ENCODE measurements around the gene KLF13.

Gene KLF13

GRCh38 chr15:31326156-31326874 lies at the start of gene KLF13:
TSS of gene KLF13 (plus strand) at chr15:31326835. CDS start at chr15:31327213, 378 bp downstream.
- peak; percentile 89 to 90 for DNase-seq

- no peak for DNase-seq
Measured at GRCh38 chr15:31277335-31278060, 49.1 kb upstream of the KLF13 start.

- no peak for DNase-seq
Measured at GRCh38 chr15:31278061-31278445, 48.6 kb upstream of the KLF13 start.

- DNase-seq = no peak
Measured at GRCh38 chr15:31278544-31279220, 48.0 kb upstream of the KLF13 start.

- no peak for DNase-seq
Measured at GRCh38 chr15:31279221-31280045, 47.2 kb upstream of the KLF13 start.

GRCh38 chr15:31280046-31280830 lies 46.4 kb upstream of the KLF13 start:
- no peak for DNase-seq

GRCh38 chr15:31280831-31281216 lies 45.8 kb upstream of the KLF13 start:
- no peak for DNase-seq

GRCh38 chr15:31283043-31283442 lies 43.6 kb upstream of the KLF13 start:
- DNase-seq = no peak

GRCh38 chr15:31285772-31286261 lies 40.8 kb upstream of the KLF13 start:
- DNase-seq = no peak

- DNase-seq = no peak
Measured at GRCh38 chr15:31291048-31291578, 35.5 kb upstream of the KLF13 start.

GRCh38 chr15:31292391-31293015 lies 34.1 kb upstream of the KLF13 start:
- DNase-seq = no peak

- DNase-seq = peak in 1 of 2 experiments; percentile 37
Measured at GRCh38 chr15:31293655-31294054, 33.0 kb upstream of the KLF13 start.

- no peak for DNase-seq
Measured at GRCh38 chr15:31294067-31294466, 32.6 kb upstream of the KLF13 start.

- no peak for DNase-seq
Measured at GRCh38 chr15:31295658-31296057, 31.0 kb upstream of the KLF13 start.

- no peak for DNase-seq
Measured at GRCh38 chr15:31296219-31296645, 30.4 kb upstream of the KLF13 start.

- no peak for DNase-seq
Measured at GRCh38 chr15:31296646-31297574, 29.7 kb upstream of the KLF13 start.

- no peak for DNase-seq
Measured at GRCh38 chr15:31297575-31298456, 28.8 kb upstream of the KLF13 start.

- DNase-seq = no peak
Measured at GRCh38 chr15:31298707-31299172, 27.9 kb upstream of the KLF13 start.

- no peak for DNase-seq
Measured at GRCh38 chr15:31300208-31300661, 26.4 kb upstream of the KLF13 start.

Measured in AML-193 (cell line).